GM18526 (cell line): Measurements from ENCODE around the gene SP100.

Source experiments
- POLR2A ChIP-seq: IDR thresholded peaks from 3 replicates; pipeline ENCODE4 v1.6.1; 2011; ENCODE audit not compliant: insufficient read length; ENCODE audit errors: extremely low read depth

SP100 gene

DNA sequence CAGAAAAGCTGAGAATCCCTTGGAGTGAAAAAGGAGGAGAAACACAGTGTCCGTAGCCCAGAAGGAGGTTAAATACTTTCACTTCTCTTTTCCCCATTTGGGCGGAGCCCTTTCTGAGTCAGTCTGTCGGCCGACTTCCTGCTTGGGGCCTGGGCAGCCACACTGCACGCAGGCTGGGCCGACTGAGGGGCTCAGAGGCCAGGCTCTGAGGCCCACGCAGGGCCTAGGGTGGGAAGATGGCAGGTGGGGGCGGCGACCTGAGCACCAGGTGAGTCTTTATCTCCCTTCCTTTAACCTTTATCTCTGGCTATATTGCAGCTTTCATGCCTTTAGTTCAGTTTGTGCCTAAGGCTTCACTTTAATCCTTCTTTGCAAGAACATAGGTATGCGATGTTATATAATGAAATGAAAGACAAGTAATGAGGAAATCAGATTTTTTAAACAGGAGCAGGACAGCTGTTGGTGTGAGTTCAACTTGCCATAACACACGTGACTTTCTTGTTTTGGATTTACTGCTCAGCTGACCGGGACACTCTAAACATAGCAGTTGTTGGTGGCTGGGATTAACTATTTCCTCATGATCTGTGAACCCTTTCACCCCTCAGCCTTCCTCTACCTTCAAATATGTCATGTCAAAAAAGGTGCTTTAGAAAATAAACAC lies at the start of gene SP100:
SP100 (plus strand) TSS at position 141 of the 661 bp plus-strand sequence; CDS start at position 237, 96 bp downstream.
- peak; percentile 95 for TF ChIP-seq POLR2A

DNA sequence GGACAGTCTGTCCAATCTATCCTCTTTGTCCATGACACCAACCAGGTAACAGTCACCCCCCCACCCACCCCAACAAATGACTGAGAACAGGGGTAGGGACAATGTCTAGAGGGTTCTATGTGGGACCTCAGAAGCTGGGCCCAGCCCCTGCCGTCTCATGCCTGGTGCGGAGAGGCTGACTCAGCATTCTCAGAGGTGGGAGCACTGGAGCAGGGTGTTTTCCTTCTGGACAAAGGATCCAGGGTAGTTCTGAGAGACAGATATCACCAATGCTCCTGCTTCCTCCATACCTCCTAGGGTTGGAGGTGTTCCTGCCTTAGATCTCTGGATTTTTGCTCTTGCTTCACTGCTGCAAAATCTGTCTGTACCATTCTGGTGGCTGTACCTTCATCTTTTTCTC lies 33.9 kb upstream of the SP100 start:
- no peak for TF ChIP-seq POLR2A

DNA sequence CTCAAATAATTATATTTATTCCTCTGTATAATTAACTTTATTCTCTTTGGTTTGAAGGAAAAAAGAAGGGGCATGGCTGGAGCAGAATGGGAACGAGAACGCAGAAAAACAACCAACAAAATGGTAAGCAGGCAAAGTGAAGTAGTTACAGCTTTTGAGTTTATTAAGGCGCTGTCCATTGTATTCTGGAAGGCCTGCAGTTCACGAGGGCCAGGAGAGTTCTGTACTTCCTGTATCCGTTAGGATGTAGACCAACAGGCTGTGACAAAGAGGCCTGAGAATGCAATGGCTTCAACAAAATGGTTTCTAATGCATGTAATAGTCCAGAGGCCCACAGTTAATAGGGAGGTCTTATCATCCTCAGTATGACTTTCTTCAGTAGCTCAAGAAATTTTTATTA lies 32.5 kb upstream of the SP100 start:
- TF ChIP-seq POLR2A, result no peak

DNA sequence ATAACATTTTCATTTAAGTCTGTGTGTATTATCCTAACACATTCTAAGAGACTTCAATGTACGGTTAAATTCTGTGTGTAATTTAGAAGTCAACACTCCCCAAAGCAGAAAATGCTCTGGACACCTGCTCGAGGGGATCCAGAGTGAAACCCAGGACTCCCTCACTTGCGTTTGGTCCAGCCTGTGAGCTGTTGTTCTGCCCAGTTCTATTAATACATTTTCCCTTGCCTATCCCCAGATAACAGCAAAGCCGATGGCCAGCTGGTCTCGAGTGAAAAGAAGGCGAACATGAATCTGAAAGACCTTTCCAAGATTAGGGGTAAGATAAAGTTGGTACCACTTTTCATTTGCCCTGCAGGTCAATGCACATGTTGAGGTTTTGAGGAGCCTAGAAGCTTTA lies 31.0 kb upstream of the SP100 start:
- no peak for TF ChIP-seq POLR2A

DNA sequence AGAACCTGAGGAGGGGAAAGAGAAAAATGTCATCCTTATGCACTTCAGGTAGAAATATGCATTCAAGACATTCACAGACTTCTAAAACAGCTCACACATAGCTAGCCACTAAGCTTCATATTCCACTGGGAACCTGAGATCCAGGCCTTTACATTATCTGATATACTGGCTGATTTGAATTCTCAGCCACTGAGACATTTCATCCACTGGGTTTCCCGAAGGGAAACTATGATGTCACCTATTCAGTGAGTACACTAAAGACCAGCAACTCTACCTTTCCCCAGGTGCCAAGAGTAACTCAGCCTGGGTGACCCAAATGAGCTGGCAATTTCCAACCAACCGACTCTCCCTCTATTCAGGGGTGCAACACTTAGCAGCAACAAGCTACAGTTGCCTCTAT lies 21.7 kb upstream of the SP100 start:
- no peak for TF ChIP-seq POLR2A

DNA sequence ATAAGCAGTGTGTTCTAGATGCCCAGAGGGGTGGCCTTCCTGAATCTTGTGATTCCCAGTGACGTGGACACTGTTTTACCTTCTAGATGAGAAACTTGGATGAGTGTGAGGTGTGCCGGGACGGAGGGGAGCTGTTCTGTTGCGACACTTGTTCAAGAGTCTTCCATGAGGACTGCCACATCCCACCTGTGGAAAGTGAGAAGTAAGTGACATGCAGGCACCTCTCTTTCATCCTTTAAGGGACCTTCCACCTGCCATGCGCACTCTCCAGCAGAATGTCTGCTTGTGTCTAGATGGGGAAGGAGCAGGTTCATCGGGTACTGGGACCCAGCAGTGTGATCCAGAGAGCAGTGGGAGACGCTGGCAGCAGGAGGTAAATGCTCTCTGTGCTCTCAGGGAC lies 16.0 kb upstream of the SP100 start:
- TF ChIP-seq POLR2A, result no peak

DNA sequence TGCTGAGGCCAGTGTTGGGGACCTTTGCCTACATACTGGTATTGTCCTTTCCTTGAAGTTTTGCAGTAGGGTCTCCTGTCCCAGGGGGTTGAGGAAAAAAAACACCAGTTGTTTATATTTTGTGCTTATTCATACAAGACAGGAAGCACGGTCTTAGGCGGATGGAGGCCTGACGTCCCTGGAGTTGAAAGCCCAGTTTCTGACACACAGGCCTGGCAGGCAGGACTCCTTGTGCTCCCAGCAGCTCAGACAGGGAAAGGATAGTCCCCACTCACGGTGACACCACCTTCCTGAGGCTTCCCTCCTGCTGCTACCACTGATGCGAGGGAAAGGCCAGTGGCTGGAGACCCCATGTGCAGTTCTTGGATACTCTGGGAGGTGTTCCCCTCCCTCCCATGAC lies 15.5 kb upstream of the SP100 start:
- TF ChIP-seq POLR2A, result no peak

DNA sequence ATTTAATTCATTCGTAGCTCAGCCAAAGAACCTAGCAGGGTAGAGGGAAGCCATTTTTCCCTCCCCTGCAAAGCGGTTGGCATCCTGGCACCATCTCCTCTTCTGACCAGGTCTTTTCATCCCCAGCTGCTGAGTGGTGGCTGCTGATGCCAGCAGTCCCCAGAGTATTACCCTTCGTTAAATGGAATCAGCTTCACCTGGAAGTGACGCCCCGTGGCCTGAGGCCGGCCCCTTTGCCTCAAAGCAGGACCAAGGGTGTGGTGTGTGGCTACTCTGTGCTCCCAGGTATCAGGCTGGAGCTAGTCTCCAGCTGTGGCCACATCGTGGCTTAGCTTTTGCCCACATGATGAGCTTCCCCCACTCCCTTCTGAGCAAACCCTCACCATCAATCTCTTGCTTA lies 12.3 kb upstream of the SP100 start:
- TF ChIP-seq POLR2A, result no peak

DNA sequence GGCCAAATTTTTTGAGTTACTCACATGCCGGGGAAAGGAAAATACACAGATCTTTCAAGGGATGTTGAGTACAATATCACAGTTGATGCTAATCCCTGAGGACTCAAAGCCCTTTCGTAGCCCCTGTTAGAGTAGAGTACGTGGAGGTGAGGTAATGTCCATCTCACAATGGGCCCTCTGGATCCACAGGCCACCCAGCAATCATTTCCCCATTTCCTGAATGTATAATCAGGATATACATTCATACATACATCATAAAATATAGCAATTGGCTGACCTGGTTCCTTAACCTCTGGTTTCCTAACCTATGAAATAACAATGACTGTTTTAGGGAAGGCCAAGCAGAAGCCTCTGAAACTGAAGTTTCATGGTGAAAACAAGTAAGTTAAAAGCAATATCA lies 10.2 kb upstream of the SP100 start:
- no peak for TF ChIP-seq POLR2A

DNA sequence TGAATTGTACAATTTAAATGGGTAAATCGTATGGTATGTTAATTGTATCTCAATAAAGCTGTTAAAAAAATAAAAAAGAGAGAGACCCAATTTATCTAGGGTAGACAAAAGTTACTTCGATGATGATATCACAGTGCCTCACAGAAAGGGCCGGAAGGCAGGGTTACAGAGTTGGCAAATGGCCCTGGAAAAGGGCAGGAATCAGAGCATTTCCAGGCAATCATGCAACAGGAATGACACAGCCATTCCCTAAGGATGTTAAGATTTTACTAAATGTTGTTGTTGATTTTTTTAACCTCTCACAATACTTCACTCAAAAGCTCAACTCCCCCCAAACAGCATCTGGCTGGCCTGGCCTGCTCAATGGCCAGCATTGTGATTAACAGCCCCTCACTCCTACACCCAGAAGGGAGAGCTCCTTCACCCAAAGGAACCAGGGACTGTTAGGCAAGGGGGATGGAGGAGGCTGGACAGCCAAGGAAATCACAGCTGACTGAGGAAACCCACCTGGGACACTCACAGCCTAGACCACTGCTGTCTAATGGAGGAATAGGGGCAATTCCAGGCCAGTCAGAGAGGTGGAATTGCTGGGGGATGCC lies 7.7 kb upstream of the SP100 start:
- no peak for TF ChIP-seq POLR2A

DNA sequence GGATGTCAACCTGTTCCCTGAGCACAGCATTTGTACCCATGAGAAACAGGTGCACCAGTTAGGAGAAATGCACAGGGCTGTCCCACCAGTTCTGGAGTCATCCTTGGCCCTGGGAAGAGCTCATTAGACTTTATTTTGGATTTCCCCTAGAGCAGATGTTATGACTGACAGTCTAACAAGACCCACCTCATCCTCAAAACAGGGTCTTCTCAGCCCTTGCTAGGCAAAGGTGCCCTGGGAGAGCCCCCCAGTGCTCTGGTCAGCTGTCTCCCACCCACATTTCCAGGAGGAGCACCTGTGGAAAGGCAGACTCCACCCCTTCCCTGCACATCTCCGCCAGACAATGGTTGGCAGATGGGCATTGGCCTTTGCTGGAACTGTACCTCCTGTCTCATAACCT lies 5.7 kb upstream of the SP100 start:
- TF ChIP-seq POLR2A, result no peak

DNA sequence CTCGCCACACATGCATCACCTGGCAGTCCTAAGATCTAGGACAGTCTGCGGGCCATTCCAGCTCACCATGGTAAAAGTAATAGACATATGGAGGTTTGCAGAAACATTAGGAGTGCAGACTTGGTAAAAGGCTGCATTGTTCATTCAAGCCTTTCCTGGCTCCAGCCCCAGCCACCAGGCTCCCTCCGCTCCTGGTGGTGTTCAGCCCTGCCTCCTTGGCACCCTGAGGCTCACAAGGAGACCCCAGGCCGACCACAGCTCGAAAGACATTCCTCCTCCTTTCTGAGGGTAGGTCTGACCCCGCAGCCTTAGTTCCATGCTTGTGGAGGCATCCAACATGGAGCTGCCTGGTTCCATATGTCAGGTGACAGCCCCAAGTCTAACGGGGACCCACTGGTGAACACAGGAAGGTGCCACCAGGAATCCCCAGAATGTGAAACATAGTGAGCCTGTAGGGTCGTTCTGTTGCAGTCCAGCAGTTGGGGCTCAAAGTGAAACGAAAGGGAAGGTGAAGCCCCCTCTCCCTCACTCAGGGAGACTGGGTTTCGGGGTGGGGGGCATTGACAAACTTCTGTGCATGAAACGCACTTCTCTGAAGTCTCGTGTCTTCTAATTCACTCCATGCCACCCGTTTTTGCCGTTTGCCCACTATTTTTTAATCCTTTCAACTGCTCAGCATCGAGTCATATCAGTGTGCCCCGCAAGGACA lies 5.0 kb upstream of the SP100 start:
- TF ChIP-seq POLR2A, result no peak

DNA sequence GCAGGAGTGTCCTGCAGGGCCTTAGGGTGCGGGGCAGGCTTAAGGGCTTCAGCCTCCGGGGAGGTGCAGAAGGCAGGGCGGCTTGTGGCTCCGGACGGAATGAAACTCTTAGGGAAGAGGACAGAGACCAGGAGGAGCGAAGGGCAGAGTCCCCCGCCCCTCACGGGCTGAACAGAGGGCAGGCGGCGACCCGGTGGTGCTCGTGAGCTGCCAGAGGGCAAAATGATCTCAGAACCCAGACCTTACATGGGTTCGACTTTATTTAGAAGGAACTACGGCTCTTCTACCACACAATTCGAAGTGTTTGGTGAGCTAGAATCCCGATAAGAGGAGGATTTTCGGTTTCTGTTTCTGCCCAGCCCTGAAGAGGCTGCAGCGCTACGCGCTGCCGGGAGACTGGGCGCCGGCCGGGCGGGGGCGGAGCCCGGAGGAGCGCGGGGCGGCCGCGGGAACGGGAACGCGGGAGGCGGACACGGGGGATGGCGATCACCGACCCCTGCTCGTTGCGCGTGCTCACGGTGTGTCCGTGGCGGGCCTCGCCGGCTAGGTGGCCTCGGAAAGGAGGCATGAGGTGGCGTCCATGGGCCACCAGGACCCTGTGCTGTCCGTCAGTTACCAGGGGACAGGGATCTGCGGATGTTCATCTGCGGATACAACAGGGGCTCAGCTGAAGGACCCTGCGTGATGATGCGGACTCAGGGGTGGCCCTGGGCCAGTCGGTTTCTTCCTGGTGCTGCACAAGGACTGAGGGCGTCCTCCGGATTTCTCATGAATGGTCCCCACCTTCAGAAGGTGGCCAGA lies 4.2 kb upstream of the SP100 start:
- peak; percentile 37 for TF ChIP-seq POLR2A

DNA sequence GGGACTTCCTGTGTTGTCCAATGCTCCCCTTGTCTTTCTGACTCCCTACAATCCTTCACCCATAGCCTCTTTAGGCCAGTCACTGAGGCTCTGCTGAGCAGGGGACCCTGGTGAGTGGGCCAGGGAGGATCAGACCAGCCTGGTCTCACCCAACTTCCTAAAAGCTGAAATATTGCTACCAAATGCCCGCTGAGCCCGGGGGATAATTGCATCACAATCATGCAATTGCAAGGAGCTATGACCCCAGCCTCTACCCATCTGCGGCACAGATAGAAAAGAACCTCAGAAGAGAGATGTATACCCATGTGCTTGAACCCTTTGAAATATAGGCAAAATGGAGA lies 3.7 kb upstream of the SP100 start:
- TF ChIP-seq POLR2A, result no peak

DNA sequence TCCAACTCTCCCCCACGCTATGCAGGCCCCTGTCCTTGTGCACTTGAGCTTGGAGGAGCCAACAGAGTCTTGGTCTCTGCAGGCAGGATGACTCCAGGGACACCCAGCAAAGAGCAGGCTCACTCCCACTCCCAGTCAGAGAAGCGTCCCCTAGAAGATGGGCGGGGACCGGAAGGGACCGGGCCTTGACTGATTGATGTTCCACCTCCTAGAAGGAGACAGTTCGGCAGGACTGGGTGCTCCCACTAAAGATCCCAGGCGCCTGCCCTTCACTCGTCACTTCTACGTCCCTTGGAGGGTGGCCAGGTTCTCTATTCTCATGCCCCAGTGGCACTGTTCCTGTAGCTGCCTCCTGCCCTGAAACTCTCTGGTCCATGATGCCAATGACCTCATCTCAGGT lies 3.2 kb upstream of the SP100 start:
- no peak for TF ChIP-seq POLR2A

DNA sequence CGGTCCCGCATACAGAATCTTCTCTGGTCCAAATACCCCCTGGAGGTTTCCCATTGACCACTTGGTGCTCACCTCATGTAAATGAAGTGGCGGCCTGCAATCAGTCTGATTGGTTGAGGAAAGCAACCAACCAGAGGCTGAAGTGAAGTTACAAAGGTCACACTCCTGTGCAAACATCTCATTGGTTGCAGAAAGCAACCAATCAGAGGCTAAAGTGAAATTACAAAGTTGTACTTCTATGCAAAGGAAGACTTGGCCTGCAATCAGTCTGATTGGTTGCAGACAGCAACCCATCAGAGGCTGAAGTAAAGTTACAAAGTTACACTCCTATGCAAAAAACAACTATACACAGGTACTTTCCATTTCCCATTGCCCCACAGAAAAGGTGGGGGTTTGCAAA lies 2.5 kb upstream of the SP100 start:
- TF ChIP-seq POLR2A, result no peak

DNA sequence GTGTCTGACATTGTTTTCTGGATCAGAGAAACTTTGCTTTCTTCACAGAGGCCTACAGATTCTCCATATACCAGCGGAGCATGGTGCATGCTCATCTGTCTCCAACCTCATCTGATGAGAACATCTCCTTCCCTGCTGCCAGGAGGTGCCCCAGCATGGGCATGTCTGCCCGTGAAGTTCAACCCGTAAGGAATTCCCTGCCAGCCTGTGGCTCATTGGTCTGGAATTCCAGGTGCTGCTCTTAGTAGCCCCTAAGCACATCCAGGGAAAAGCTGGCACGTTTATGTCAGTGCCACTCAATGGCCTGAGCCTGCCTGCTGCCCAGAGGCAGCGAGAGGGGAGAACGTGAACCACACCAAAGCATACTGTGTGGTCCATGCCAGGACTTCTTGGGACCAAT lies 1.7 kb upstream of the SP100 start:
- TF ChIP-seq POLR2A, result no peak

DNA sequence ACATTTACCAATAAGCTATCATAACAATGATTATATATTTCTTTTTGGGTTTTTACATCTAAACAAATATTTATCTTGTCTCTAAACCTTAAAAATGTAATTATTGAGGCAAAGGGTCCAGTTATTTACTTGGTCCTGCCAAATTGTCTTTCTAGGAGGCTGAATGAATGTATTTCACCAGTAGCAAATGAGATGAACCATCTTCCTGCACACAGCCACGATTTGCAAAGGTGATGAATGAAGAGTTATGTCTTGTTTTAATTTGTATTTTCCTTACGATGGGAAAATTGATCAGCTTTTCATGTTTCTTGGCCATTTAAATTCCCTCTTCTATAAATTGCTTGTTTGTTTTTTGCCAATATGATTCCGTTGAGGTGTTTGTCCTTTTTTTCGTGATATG lies 1.4 kb downstream of the SP100 start:
- no peak for TF ChIP-seq POLR2A
